Astrocyte of the spinal cord (primary cell): ENCODE results near the gene P3H3.

Source experiments
- DNase-seq: peaks from one replicate; pipeline ENCODE4 v3.0.0; 2011; ENCODE audit warnings: low read depth, low spot score
- H3K4me3 ChIP-seq: 2 replicates; pipeline ENCODE4 v1.5.1; 2011; ENCODE audit warnings: low read depth, mild to moderate bottlenecking, low read length, moderate library complexity
- CTCF ChIP-seq: IDR thresholded peaks from 2 replicates; pipeline ENCODE4 v1.5.1; 2012; ENCODE audit warnings: low read depth, mild to moderate bottlenecking, low read length, inconsistent platforms
- in situ Hi-C: cut with HindIII; loops from 2 replicates; pipeline ENCODE4 v1.10.0; 2017; ENCODE audit warnings: low sequenced_read_pairs

Gene P3H3

GRCh38 chr12:6837370-6838060, 9.3 kb downstream of the P3H3 start:
- no peak overlapping the region for H3K4me3 ChIP-seq
- in situ Hi-C loops: no loop called here
- no peak for TF ChIP-seq CTCF
- no peak for DNase-seq

- DNase-seq: no peak
- TF ChIP-seq CTCF: no peak
- H3K4me3 ChIP-seq: no peak overlapping the region
- in situ Hi-C loops: no loop called here
These were observed 10.6 kb downstream of the P3H3 start for GRCh38 chr12:6838854-6839253.

- H3K4me3 ChIP-seq: no peak overlapping the region
- in situ Hi-C loops: no loop called here
- no peak for TF ChIP-seq CTCF
- DNase-seq: no peak
These were observed 11.4 kb downstream of the P3H3 start for GRCh38 chr12:6839482-6840201.

GRCh38 chr12:6840330-6840729, 12.1 kb downstream of the P3H3 start:
- H3K4me3 ChIP-seq: no peak overlapping the region
- TF ChIP-seq CTCF: no peak
- no peak for DNase-seq
- in situ Hi-C loops: no loop called here

- TF ChIP-seq CTCF: no peak
- in situ Hi-C loops: no loop called here
- no peak within 1 kb of the TSS for H3K4me3 ChIP-seq
- no peak for DNase-seq
These were observed 12.7 kb downstream of the P3H3 start, which contains the start of gene GNB3 for GRCh38 chr12:6840761-6841515. Gene GNB3, plus strand, starts transcription at chr12:6840925. Its CDS starts 363 bp downstream, at chr12:6841288.

GRCh38 chr12:6842075-6842474, 13.9 kb downstream of the P3H3 start:
- DNase-seq: no peak
- no peak for TF ChIP-seq CTCF
- in situ Hi-C loops: no loop called here
- H3K4me3 ChIP-seq: no peak overlapping the region
